Activated CD8-positive, alpha-beta T cell treated with anti-CD3 and anti-CD28 coated beads for 36 hours (primary cell): ENCODE results near the gene TBCC. TPM values are rescaled to one million over a fixed set of nuclear protein-coding genes. Genes with fewer than 3 reads are reported as not detected.

Experiments
- ATAC-seq: fragments of 200-7000 bp; cut with Tn5 transposase; one replicate; pipeline ENCODE4 v1.10.0; 2021; ENCODE audit warnings: mild to moderate bottlenecking, moderate library complexity
- CTCF ChIA-PET: fragments of 350-600 bp; sonication (Branson Sonifier 250); formaldehyde crosslinking; loops from one replicate; lab custom pipeline; 2021; ENCODE audit warnings: antibody characterized with exemption; lab: Charles Lee
- POLR2A ChIA-PET: fragments of 350-600 bp; sonication (Branson Sonifier 250); formaldehyde crosslinking; loops from one replicate; lab custom pipeline; 2021; ENCODE audit warnings: antibody characterized with exemption; lab: Charles Lee
- DNase-seq: peaks from one replicate; pipeline ENCODE4 v3.0.0-alpha.2; 2020
- H3K27ac Mint-ChIP-seq: one replicate; pipeline ENCODE4 v1.8.0; 2021; ENCODE audit warnings: mild to moderate bottlenecking, mixed read lengths
- H3K27me3 Mint-ChIP-seq: one replicate; pipeline ENCODE4 v1.8.0; 2021; ENCODE audit warnings: mixed read lengths
- H3K36me3 Mint-ChIP-seq: one replicate; pipeline ENCODE4 v1.8.0; 2021; ENCODE audit warnings: low read depth, mixed read lengths
- H3K4me1 Mint-ChIP-seq: one replicate; pipeline ENCODE4 v1.8.0; 2021; ENCODE audit warnings: low read depth, mixed read lengths
- H3K4me3 Mint-ChIP-seq: one replicate; pipeline ENCODE4 v1.8.0; 2021; ENCODE audit warnings: mild to moderate bottlenecking, moderate library complexity, mixed read lengths
- H3K9me3 Mint-ChIP-seq: one replicate; pipeline ENCODE4 v1.8.0; 2021; ENCODE audit warnings: mixed read lengths
- intact Hi-C: fragments of 100-400 bp; cut with micrococcal nuclease; formaldehyde crosslinking; loops from one replicate; pipeline ENCODE4 v1.10.0; 2022
- total RNA-seq, 2 experiments: library from RNA; stranded (reverse); gene quantifications; one replicate each; pipeline ENCODE4 v1.2.3, GENCODE V29; 2021
- TF ChIP-seq, protein P1 (sequence below): fragments of 200-600 bp; IDR thresholded peaks from one replicate; pipeline ENCODE4 v1.8.0; 2022; ENCODE audit warnings: antibody characterized with exemption, mild to moderate bottlenecking

TBCC gene
- total RNA-seq, 2 experiments from 2014 or later, result 16.0 to 16.3 TPM

DNA sequence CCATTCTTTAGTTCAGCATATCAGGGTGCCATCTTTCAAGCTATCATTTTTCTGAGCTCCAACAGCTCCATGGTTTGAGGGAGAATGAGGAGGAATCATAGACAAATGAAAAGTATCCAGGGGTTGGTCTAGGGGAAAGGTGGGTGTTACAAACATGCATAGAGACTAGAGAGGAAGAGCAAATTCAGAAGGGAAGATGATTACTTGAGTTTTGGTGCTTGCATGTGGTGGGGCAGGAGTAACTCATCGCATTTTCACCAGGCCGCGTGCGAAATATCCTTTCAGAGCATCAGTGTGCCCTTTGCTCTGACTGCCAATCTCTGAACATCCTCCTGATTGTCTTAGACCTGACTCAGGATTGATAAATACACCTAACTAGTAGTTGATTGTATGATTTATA lies 28.3 kb upstream of the TBCC start:
- Mint-ChIP-seq H3K4me3 (peak overlapping the region; percentile 67), H3K27me3 (no peaks in the 10 kb centered on the region), H3K27ac (peak overlapping the region; percentile 97), H3K36me3 (peaks cover 8% of the 10 kb centered on the region), H3K4me1 (peaks cover 67% of the 10 kb centered on the region), H3K9me3 (no peaks in the 10 kb centered on the region)
- ATAC-seq, result peak; percentile 38
- DNase-seq, result peak; percentile 74
- intact Hi-C loops, result no loop called here
- TF ChIP-seq, protein P1, sequence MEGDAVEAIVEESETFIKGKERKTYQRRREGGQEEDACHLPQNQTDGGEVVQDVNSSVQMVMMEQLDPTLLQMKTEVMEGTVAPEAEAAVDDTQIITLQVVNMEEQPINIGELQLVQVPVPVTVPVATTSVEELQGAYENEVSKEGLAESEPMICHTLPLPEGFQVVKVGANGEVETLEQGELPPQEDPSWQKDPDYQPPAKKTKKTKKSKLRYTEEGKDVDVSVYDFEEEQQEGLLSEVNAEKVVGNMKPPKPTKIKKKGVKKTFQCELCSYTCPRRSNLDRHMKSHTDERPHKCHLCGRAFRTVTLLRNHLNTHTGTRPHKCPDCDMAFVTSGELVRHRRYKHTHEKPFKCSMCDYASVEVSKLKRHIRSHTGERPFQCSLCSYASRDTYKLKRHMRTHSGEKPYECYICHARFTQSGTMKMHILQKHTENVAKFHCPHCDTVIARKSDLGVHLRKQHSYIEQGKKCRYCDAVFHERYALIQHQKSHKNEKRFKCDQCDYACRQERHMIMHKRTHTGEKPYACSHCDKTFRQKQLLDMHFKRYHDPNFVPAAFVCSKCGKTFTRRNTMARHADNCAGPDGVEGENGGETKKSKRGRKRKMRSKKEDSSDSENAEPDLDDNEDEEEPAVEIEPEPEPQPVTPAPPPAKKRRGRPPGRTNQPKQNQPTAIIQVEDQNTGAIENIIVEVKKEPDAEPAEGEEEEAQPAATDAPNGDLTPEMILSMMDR, result no peak
- ChIA-PET CTCF (interaction anchor here (0.8 to 1.1 kb wide), 2 partner anchors 22 to 28 kb away, joined by 3 to 4 read pairs; partner anchors contain the start of gene TBCC), POLR2A (interaction anchor here (1.3 to 9.6 kb wide), 4 partner anchors 10 to 106 kb away, joined by 3 to 166 read pairs (median 44); partner anchors contain the start of genes BICRAL, RPL7L1 and TBCC)

DNA sequence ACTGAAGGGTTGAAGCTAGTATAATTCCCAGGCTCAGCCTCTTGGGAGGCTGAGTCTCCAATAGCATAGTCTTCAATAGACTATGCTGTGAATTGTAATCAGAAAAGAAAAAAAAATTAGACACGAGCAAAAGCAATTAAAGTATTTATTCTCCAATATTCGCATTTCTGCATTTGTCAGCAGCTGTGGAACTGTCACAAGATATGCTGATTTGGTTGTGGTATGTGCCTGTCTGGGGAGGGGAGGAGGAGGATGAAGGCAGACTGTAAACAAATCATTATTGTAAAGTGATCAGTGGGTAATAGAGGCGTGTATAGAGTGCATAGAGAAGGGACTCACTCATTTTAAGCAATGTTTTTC lies 25.8 kb upstream of the TBCC start:
- Mint-ChIP-seq H3K4me3 (peak overlapping the region; percentile 74), H3K27ac (peak overlapping the region; percentile 100), H3K36me3 (peaks cover 5% of the 10 kb centered on the region), H3K27me3 (no peaks in the 10 kb centered on the region), H3K9me3 (no peaks in the 10 kb centered on the region), H3K4me1 (peaks cover 53% of the 10 kb centered on the region)
- ChIA-PET CTCF (interaction anchor here (1.0 to 4.4 kb wide), 2 partner anchors 23 to 45 kb away, joined by 4 to 17 read pairs; no protein-coding TSS in a partner anchor), POLR2A (interaction anchor here (0.7 to 9.6 kb wide), 11 partner anchors 8 to 157 kb away, joined by 3 to 166 read pairs (median 5); partner anchors contain the start of genes BICRAL, RPL7L1 and TBCC)
- DNase-seq, result no peak
- intact Hi-C loops, result loop anchor here (2.0 kb wide), 1 partner anchor 25 kb away; the partner anchor contains the start of gene TBCC
- TF ChIP-seq, protein P1, result no peak
- ATAC-seq, result no peak

DNA sequence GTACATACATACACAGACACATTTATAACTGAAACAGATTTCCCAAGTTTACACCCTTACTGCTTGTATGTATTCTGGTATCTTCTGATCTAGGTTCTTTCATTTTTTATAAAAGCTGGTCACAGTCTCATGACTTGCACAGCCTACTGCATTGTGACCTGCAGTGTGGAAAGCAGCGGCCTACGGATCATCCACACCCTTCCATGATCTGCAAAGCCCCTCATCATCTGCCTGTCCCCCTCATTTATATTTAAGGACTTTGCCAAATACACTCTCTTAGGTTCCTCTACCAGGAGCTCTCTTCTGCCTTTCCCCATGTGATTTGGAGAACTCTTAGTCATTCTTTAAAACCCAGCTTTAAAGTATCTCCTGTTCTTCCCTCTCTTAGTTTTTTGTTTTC lies 23.9 kb upstream of the TBCC start:
- Mint-ChIP-seq H3K27me3 (no peaks in the 10 kb centered on the region), H3K4me1 (peaks cover 40% of the 10 kb centered on the region), H3K4me3 (no peak overlapping the region), H3K36me3 (peaks cover 5% of the 10 kb centered on the region), H3K9me3 (no peaks in the 10 kb centered on the region), H3K27ac (peak overlapping the region; percentile 51)
- intact Hi-C loops, result loop anchor here (2.0 kb wide), 1 partner anchor 23 kb away; the partner anchor contains the start of gene TBCC
- DNase-seq (no peak), ATAC-seq (no peak)
- CTCF ChIA-PET, result interaction anchor here (1.0 to 4.4 kb wide), 6 partner anchors 11 to 110 kb away, joined by 3 to 17 read pairs (median 4); partner anchors contain the start of gene RPL7L1
- POLR2A ChIA-PET, result interaction anchor here (0.6 to 9.6 kb wide), 8 partner anchors 9 to 120 kb away, joined by 3 to 166 read pairs (median 4); partner anchors contain the start of genes BICRAL, RPL7L1 and TBCC
- TF ChIP-seq, protein P1, result no peak

DNA sequence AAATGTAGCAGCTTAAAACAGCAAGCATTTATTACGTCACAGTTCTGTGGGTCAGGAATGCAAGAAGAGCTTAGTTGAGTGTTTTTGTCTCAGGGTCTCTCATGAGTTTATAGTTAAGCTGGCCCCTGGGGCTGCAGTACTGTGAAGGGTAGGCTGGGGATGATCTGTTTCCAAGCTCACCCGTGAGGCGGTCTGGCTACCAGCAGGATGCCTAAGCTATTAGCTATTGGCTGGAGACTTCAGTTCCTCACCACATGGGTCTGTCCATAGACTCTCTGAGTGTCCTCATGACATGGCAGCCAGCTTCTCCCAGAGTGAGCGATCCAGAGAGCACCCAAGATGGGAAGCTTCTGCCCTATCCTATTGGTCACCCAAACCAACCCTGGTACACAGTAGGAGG lies 23.1 kb upstream of the TBCC start:
- no peak overlapping the region for H3K27ac Mint-ChIP-seq
- ChIA-PET POLR2A (interaction anchor here (0.6 to 9.6 kb wide), 4 partner anchors 8 to 50 kb away, joined by 3 to 166 read pairs (median 42); partner anchors contain the start of genes BICRAL and TBCC), CTCF (interaction anchor here (1.0 to 4.4 kb wide), 6 partner anchors 10 to 110 kb away, joined by 3 to 17 read pairs (median 4); partner anchors contain the start of gene RPL7L1)
- DNase-seq (no peak), ATAC-seq (no peak)
- peaks cover 5% of the 10 kb centered on the region for H3K36me3 Mint-ChIP-seq
- peaks cover 33% of the 10 kb centered on the region for H3K4me1 Mint-ChIP-seq
- intact Hi-C loops, result no loop called here
- H3K9me3 Mint-ChIP-seq, result no peaks in the 10 kb centered on the region
- H3K27me3 Mint-ChIP-seq, result no peaks in the 10 kb centered on the region
- no peak overlapping the region for H3K4me3 Mint-ChIP-seq
- TF ChIP-seq, protein P1, result no peak

DNA sequence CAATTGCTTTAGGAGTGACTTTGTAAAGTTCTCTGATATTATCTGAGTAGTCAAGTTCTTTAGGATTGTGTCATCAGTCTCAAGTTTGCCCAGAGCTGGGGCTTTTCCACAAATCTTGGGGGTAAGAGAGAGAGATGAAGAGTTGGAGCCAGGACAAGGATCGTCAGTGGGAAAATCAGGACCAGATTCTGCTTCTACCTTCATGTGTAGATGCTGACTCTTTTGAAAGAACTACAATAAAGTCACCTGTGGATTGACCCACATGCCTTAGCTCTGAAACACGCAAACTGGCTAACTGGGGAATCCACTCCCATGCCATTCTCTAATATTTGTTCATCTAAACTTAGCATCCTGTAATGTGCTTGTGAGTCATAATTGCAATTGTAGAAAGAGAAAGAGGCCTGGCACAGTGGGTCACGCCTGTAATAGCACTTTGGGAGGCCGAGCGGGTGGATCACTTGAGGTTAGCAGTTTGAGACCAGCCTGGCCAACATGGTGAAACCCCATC lies 20.3 kb upstream of the TBCC start:
- DNase-seq, result no peak
- intact Hi-C loops, result no loop called here
- CTCF ChIA-PET, result interaction anchor here (1.7 kb wide), 1 partner anchor 104 kb away, joined by 3 read pairs; no protein-coding TSS in a partner anchor
- H3K4me1 Mint-ChIP-seq, result peaks cover 14% of the 10 kb centered on the region
- no peaks in the 10 kb centered on the region for H3K9me3 Mint-ChIP-seq
- POLR2A ChIA-PET, result interaction anchor here (1.0 to 1.3 kb wide), 3 partner anchors 17 to 104 kb away, joined by 3 read pairs; no protein-coding TSS in a partner anchor
- no peak overlapping the region for H3K27ac Mint-ChIP-seq
- ATAC-seq, result no peak
- peaks cover 3% of the 10 kb centered on the region for H3K36me3 Mint-ChIP-seq
- no peaks in the 10 kb centered on the region for H3K27me3 Mint-ChIP-seq
- H3K4me3 Mint-ChIP-seq, result no peak overlapping the region
- TF ChIP-seq, protein P1, result no peak
